HepG2 (cell line): ENCODE data around the gene IFI35. TPM values are rescaled to one million over a fixed set of nuclear protein-coding genes. Genes with fewer than 3 reads are reported as not detected.

ENCODE experiments used
- BCL3 ChIP-seq: sonication (generic); formaldehyde crosslinking; IDR thresholded peaks from 2 replicates; pipeline ENCODE4 v1.5.1; 2020; ENCODE audit warnings: mild to moderate bottlenecking, missing genetic modification reagents, moderate library complexity
- CREB3 ChIP-seq: sonication (generic); formaldehyde crosslinking; IDR thresholded peaks from 2 replicates; pipeline ENCODE4 v1.5.0; 2020; ENCODE audit warnings: missing genetic modification reagents
- FOXA3 ChIP-seq: IDR thresholded peaks from 2 replicates; pipeline ENCODE4 v1.6.1; 2016; ENCODE audit warnings: missing genetic modification reagents, missing compliant biosample characterization
- FOXC1 ChIP-seq: sonication (generic); formaldehyde crosslinking; IDR thresholded peaks from 2 replicates; pipeline ENCODE4 v1.8.0; 2022; ENCODE audit warnings: mild to moderate bottlenecking, missing genetic modification reagents, borderline replicate concordance
- GMEB2 ChIP-seq: IDR thresholded peaks from 2 replicates; pipeline ENCODE4 v1.6.1; 2016; ENCODE audit warnings: missing biosample characterization, missing genetic modification reagents, low read depth
- HNF4G ChIP-seq, 2 experiments: sonication (generic) in 1 of 2; formaldehyde crosslinking in 1 of 2; IDR thresholded peaks; 2 replicates each; pipeline versions ENCODE4 v1.4.0 to v1.6.1; 2011 to 2020; ENCODE audit warnings: borderline replicate concordance in 2 of 2, low read depth in 2 of 2, mild to moderate bottlenecking in 2 of 2, low read length in 1 of 2, missing genetic modification reagents in 1 of 2, moderate library complexity in 1 of 2
- MTA1 ChIP-seq: sonication (generic); formaldehyde crosslinking; IDR thresholded peaks from 2 replicates; pipeline ENCODE4 v1.4.0; 2020; ENCODE audit warnings: missing genetic modification reagents, mild to moderate bottlenecking, borderline replicate concordance
- SAP130 ChIP-seq: IDR thresholded peaks from 2 replicates; pipeline ENCODE4 v1.6.1; 2016; ENCODE audit warnings: low read depth
- SNRNP70 ChIP-seq: fragments of 200-400 bp; formaldehyde crosslinking; IDR thresholded peaks from 2 replicates; pipeline ENCODE4 v1.6.1; 2017; ENCODE audit warnings: mild to moderate bottlenecking, low read depth, low read length, moderate library complexity
- TCF12 ChIP-seq, 2 experiments: fragments of 450-650 bp in 1 of 2; sonication (generic) in 1 of 2; formaldehyde crosslinking in 1 of 2; IDR thresholded peaks; 2 replicates each; pipeline versions ENCODE4 v1.6.1 to v1.8.0; 2017 to 2022; ENCODE audit warnings: antibody characterized with exemption in 1 of 2, mild to moderate bottlenecking in 1 of 2, missing genetic modification reagents in 1 of 2, moderate library complexity in 1 of 2
- ZFP36L1 ChIP-seq: sonication (generic); formaldehyde crosslinking; IDR thresholded peaks from 2 replicates; pipeline ENCODE4 v1.8.0; 2022; ENCODE audit warnings: mild to moderate bottlenecking, missing genetic modification reagents, moderate library complexity
- ZNF160 ChIP-seq: sonication (generic); formaldehyde crosslinking; IDR thresholded peaks from 2 replicates; pipeline ENCODE4 v1.8.0; 2022; ENCODE audit warnings: mild to moderate bottlenecking, inconsistent platforms, missing genetic modification reagents
- ZNF225 ChIP-seq: sonication (generic); formaldehyde crosslinking; IDR thresholded peaks from 2 replicates; pipeline ENCODE4 v1.4.0; 2020; ENCODE audit warnings: mild to moderate bottlenecking, missing genetic modification reagents
- ZNF556 ChIP-seq: sonication (generic); formaldehyde crosslinking; IDR thresholded peaks from 2 replicates; pipeline ENCODE4 v1.4.0; 2020; ENCODE audit warnings: mild to moderate bottlenecking, missing genetic modification reagents, borderline replicate concordance
- ZNF567 ChIP-seq: sonication (generic); formaldehyde crosslinking; IDR thresholded peaks from 2 replicates; pipeline ENCODE4 v1.8.1; 2023; ENCODE audit warnings: mild to moderate bottlenecking, missing genetic modification reagents, borderline replicate concordance
- ZNF629 ChIP-seq: sonication (generic); formaldehyde crosslinking; conservative IDR thresholded peaks from 2 replicates; pipeline ENCODE4 v1.5.0; 2020; ENCODE audit warnings: missing genetic modification reagents
- ZNF646 ChIP-seq: sonication (generic); formaldehyde crosslinking; IDR thresholded peaks from 2 replicates; pipeline ENCODE4 v1.9.0; 2021; ENCODE audit warnings: mild to moderate bottlenecking, missing genetic modification reagents
- ZNF816 ChIP-seq: sonication (generic); formaldehyde crosslinking; IDR thresholded peaks from 2 replicates; pipeline ENCODE4 v1.8.0; 2022; ENCODE audit warnings: missing genetic modification reagents, mild to moderate bottlenecking, borderline replicate concordance
- polyA plus RNA-seq, 8 experiments: library from polyadenylated mRNA; depleted of rRNA in 3 of 8; stranded (reverse) in 7 of 8; unstranded in 1 of 8; fragments of >200 nt; fragmentation: Illumina TruSeq in 4 of 8; extraction: Trizol in 4 of 8; gene quantifications; 2 replicates each; pipeline versions ENCODE4 v1.2.1 to v1.2.3, GENCODE V29; 2011 to 2016; ENCODE audit warnings: low read depth in 4 of 8, missing spikeins in 1 of 8, mixed read lengths in 1 of 8; ENCODE audit not compliant: insufficient read depth in 1 of 8
- total RNA-seq, 5 experiments: library from RNA; depleted of rRNA; stranded (reverse); fragments of >200 nt; fragmentation: Illumina TruSeq; extraction: Trizol; gene quantifications; 2 replicates each; pipeline ENCODE4 v1.2.3, GENCODE V29; 2016; ENCODE audit warnings: low read depth in 1 of 5

IFI35 gene
- total and polyA plus RNA-seq, 2 of the 13 experiments (the other 11 are each of a cell fraction or from before 2014, with no cell fraction given), result 28.9 to 38.1 TPM

- no peak for TF ChIP-seq ZNF646 (CRISPR knock-in tag)
- peak; percentile 55; the same call in 1 of the 2 replicates for TF ChIP-seq ZNF816
- TF ChIP-seq BCL3, result no peak
- no peak for TF ChIP-seq ZNF567 (CRISPR knock-in tag)
- TF ChIP-seq FOXC1, result 0 out of 2 replicates have a peak, but pooled peaks have one; percentile 12
- no peak for TF ChIP-seq CREB3
- no peak; the same call in 1 of the 2 replicates for TF ChIP-seq ZNF556 (CRISPR knock-in tag)
- TF ChIP-seq ZNF160 (CRISPR knock-in tag), result no peak
- no peak for TF ChIP-seq ZNF629 (CRISPR knock-in tag)
- TF ChIP-seq HNF4G (IDR thresholded peaks at IDR 0.05; ENCODE audit: borderline replicate concordance, low read depth, low read length), result no peak
- no peak for TF ChIP-seq HNF4G (CRISPR knock-in tag; IDR thresholded peaks at IDR 0.05; ENCODE audit: borderline replicate concordance, low read depth)
- TF ChIP-seq ZFP36L1, result no peak
- TF ChIP-seq FOXA3, result no peak
- no peak for TF ChIP-seq SNRNP70
- TF ChIP-seq MTA1 (CRISPR knock-in tag), result no peak
- TF ChIP-seq ZNF225 (CRISPR knock-in tag), result no peak
- TF ChIP-seq GMEB2, result no peak
- no peak for TF ChIP-seq TCF12 (IDR thresholded peaks at IDR 0.05)
- TF ChIP-seq TCF12 (CRISPR knock-in tag; IDR thresholded peaks at IDR 0.05), result no peak
- TF ChIP-seq SAP130 (CRISPR knock-in tag), result no peak
Observed at GRCh38 chr17:42979511-42980273, 26.9 kb upstream of the IFI35 start, which contains the start of gene PTGES3L (continued).
